Right kidney (tissue), 1 donor: Measurements from ENCODE around the gene NUP58.
"Not testable (repeated sequence)": the region's sequence is repeated elsewhere in the genome, so short reads cannot be mapped to it uniquely, and the experiment has no call there.

ENCODE experiments used
- DNase-seq: peaks from one replicate; pipeline ENCODE4 v3.0.0-alpha.2; 2016

Gene NUP58

DNA sequence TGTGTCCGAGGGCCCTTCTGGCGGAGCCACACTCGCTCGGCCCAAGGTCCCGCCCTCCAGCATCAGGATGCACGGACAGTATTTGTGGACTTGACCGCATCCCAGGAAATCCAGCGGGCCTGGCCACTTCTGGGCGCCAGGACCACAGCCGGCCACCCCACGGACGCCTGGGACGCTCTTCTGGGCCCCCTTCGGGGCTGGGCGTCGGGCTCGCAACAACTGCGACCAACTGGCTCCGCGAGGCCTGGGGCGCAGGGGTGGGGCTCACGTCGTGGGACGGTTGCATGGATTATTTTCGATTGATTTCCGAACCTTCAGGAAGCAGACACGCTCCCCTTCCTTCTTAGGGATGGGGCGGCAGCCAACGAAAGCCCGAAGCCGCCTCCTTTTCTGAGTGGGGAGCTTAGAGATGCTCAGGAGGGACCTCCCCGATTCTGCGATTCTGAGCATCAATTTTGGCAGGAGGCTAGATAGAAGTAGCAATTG is 521 bp upstream of the NUP58 start:
- DNase-seq, result peak; percentile 91

DNA sequence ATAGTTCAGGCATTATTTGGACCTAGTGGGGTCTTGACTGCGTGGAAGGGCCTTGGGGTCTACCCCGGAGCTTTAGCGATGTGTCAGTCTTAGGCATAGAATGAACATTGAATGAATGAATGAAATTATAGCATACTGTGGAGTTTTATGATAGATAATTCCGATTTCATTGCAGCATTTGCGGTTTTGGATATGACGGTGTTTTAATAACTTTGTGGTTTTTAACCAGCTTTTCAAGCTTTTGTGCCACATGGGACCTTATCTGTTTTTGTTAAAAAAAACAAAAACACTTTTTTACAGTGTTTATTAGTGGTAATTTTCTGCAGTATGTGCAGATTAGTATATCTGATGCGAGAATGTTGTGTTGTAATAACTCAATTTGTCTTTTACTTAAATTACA is 696 bp downstream of the NUP58 start:
- no peak for DNase-seq

GRCh38 chr13:25306671-25307464 is 5.4 kb downstream of the NUP58 start:
- DNase-seq, result no peak

- DNase-seq, result no peak
Measured at GRCh38 chr13:25310891-25311290, 9.5 kb downstream of the NUP58 start.

GRCh38 chr13:25318946-25319345 is 17.5 kb downstream of the NUP58 start:
- not testable (repeated sequence) for DNase-seq

GRCh38 chr13:25319771-25320170 is 18.3 kb downstream of the NUP58 start:
- no peak for DNase-seq

- DNase-seq, result no peak
Measured at GRCh38 chr13:25324100-25324499, 22.7 kb downstream of the NUP58 start.

- no peak for DNase-seq
Measured at GRCh38 chr13:25329706-25330105, 28.3 kb downstream of the NUP58 start.

GRCh38 chr13:25330541-25330940 is 29.1 kb downstream of the NUP58 start:
- no peak for DNase-seq

DNA sequence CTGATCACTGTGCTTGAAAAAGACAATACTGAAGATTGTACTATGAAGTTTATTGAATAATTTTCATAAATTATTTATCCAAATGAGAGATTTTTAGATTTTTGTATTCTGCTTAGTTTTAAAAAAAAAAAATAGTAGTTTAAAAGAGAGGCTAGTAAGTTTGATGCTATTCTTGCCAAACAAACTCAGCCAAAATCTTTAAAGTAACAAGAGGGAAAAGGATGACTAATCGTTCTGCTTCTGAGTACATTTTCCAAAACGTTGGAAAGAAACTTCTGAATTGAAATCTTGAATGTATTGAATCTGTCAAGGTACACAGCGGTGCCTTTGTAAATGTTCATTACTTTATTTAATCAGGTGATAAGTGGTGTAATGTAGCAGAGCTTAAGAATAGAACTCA is 34.4 kb downstream of the NUP58 start:
- no peak for DNase-seq

GRCh38 chr13:25345576-25345975 is 44.2 kb downstream of the NUP58 start:
- no peak for DNase-seq

DNA sequence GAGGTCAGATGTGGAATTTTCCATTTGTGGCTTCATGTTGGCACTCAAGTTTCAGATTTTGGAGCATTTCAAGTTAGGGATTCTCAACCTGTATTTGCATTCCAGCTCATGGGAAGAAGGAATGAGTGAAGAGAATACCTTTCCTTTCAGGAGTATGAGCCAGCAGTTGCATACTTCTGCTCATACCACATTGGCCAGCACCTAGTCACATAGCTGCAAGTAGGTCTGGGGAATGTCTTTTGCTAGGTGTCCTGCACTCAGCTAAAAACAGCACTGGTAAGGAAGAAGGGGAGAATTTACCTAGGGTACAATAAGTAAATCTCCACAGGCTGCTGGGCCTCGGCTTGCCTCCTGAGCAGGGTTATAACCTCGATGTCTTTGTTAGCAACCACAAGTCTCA is 45.7 kb downstream of the NUP58 start:
- DNase-seq, result no peak

GRCh38 chr13:25351404-25351803 is 50.0 kb downstream of the NUP58 start:
- DNase-seq, result no peak

DNA sequence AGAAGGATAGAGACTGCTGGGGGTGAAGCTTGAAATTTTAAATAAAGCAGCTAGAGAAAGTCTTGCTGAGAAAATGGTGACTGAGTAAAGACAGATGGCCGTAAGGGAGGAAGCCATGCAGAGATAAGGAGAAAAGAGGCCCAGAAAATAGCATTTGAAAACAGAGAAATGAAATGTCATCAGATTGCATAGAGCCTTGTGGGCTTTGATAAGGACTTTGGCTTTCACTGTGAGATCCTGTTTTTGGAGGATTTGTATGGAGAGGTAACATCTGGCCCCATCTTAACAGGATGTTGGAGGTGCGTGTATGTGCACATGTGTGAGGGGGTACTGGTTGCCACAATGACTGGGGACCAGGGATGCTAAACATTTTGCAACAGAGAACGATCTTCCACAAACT is 50.8 kb downstream of the NUP58 start:
- no peak for DNase-seq

DNA sequence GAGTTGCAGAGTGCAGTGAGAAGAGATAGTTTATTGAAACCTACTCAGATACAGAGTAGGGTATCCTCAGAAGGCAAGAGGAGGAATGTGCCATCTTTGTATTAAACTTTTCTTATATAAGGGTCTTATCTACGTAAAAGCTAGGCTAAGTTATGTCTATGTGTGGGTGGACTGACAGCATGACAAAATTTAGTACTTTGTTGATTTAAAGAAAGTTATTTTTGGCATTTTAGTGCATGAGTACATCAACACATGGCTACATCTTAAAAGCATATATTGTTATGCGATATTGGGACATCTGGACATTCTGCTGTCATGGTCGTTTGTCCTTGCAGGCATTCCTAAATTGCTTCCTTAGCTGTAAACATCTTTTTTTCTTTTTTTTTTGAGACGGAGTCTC is 51.4 kb downstream of the NUP58 start:
- no peak for DNase-seq

DNA sequence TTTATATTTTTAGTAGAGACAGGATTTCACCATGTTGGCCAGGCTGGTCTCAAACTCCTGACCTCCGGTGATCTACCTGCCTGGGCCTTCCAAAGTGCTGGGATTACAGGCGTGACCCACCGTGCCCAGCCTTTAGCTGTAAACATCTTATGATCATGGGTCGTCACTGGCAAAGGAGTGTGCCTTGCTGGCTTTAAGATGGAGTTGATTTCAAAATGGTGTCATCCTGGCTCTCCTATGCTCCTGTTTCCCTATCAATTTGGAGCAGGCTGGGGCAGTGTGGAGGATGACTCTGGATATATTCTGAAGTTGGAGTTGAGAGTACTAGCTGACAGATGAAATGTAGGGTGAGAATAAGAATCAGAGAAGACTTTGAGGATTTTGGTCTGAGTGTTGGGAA is 51.9 kb downstream of the NUP58 start:
- DNase-seq, result no peak

GRCh38 chr13:25354377-25354776 is 53.0 kb downstream of the NUP58 start:
- no peak for DNase-seq

GRCh38 chr13:25360443-25360842 is 59.0 kb downstream of the NUP58 start:
- not testable (repeated sequence) for DNase-seq

- DNase-seq, result no peak
Measured at GRCh38 chr13:25365720-25366235, 64.4 kb downstream of the NUP58 start.

GRCh38 chr13:25371158-25371874 is 69.9 kb downstream of the NUP58 start:
- no peak for DNase-seq

DNA sequence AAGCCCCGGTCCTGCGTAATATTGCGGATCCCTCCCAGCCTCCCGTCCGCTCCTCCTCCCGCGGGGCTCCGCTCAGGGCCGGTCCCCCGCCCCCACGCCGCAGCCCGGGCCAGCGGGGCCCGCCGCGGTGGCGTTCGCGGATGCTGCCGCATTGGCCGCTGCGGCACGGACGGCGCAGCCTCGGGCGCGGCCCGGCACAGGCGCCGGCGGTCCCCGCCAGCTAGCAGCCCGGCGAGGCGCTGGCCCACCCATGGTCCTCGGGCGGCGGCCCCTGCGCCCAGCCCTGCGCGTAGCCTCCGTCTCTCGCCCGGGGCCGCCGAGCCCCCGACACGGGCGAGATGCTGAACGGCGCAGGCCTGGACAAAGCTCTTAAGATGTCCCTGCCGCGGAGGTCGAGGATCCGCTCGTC is 70.5 kb downstream of the NUP58 start, which contains the start of gene ATP8A2:
TSS of gene ATP8A2 (plus strand) at position 100 of the 409 bp plus-strand sequence. CDS start at position 339, 239 bp downstream.
- no peak for DNase-seq

DNA sequence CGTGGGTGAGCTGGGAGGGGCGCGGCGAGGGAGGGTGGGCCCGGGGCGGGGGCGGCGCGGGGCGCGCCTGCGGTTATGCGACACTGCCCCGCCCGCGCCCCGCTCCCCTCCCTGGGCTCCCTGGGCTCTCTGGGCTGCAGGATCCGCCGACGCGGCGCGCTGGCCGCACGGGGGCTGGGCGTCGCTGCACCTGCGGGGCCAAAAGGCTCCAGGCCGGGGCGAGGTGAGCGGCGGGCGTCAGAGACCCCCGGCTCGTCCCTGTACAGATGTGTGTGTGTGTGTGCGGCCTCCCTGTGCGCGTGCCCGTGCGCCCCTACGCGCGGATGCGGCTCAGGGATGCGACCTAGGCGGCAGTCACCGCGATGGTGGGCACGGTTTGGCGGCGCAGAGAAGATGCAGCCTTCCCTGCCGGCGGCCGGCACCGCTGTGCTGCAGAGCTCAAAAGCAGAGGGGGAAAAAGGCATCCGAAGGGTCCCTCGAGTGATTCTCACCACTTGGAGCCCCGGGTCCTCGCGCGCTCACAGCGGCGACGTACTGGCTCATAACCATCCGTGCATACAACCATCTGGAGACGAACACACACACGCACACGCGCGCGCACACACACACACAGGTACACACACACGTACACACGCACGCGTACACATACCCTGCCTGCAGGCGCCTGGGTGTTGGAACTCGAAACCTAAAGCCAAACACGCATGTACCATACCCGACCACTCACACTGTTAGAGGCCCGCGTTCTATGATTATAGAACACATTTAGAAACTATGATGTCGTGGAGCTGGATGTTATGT is 71.1 kb downstream of the NUP58 start:
- peak; percentile 66 for DNase-seq
